GM19463 (cell line): ENCODE measurements around the gene PCIF1.

ENCODE experiments used
- ATAC-seq: cut with Tn5 transposase; IDR thresholded peaks from one replicate; pipeline ENCODE4 v1.9.1; 2021; ENCODE audit warnings: mild to moderate bottlenecking, moderate library complexity; ENCODE audit not compliant: unreplicated experiment

PCIF1 gene

GRCh38 chr20:45964006-45964400, 29.5 kb downstream of the PCIF1 start:
- ATAC-seq = no peak

- ATAC-seq = no peak
Observed at GRCh38 chr20:45965169-45966002, 30.9 kb downstream of the PCIF1 start.

- ATAC-seq = no peak
Observed at GRCh38 chr20:45967551-45968080, 33.1 kb downstream of the PCIF1 start.

DNA sequence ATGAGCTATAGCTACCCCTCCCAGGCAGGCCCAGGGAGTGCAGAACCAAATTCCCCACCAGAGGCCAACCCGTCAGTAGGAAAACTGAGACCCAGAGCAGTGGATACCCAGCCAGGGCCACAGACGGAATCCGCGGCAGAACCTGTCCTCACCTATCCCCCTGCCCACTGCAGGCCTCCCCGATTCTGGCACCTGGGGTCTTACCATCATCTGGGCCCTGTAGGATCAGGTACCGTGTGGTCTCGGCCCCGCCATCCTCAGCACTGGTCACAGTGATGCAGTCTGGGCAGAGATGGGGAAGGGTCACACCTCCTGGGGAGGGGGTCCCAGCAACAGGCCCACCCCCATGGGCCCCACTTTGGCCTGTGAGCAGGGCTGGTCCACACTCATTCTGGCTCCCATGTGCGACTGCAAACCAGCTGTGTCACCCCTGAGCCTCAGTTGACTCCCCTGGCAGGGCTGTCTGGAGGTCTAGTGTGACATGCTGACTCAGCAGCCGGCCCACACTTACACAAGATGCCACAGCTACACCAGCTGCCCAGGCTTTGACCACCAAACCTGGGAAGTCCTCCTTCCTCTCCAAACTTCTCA, 33.7 kb downstream of the PCIF1 start:
- no peak for ATAC-seq

DNA sequence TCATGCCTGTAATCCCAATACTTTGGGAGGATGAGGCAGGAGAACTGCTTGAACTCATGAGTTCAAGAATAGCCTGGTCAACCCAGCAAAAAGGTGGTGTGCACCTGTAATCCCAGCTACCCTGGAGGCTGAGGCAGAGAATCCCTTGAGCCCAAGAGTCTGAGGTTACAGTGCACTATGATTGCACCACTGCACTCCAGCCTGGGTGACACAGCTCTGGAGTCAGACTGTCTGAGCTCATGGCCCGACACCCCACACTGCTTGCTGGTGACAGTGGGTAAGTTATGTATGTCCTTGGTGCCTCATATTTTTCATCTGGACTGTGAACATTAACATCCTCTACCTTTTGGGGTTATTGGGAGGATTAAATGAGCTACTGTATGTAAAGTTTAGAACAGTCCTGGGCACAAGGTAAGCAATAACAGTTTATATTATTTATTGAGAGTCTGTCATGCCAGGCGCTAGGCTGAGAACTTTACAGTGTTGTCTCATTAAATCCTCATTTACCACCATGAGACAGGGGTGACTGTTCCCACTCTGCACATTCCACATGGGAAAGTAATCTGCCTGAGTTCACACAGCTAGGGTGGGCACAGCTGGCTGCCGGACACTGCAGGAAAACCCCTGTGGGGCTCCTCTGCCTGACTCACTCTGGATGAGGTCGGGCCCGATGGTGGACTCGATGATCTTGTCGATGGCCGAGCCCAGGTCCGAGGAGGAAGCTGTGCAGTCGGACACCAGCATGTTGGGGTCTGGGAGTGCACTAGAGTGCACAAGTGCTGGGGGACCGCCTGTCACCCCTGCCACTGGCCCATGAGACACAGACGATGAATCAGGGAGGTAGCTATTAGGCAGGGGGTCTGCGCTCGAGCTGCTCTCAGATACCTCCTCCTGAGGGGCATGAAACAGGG, 34.6 kb downstream of the PCIF1 start:
- ATAC-seq = no peak

DNA sequence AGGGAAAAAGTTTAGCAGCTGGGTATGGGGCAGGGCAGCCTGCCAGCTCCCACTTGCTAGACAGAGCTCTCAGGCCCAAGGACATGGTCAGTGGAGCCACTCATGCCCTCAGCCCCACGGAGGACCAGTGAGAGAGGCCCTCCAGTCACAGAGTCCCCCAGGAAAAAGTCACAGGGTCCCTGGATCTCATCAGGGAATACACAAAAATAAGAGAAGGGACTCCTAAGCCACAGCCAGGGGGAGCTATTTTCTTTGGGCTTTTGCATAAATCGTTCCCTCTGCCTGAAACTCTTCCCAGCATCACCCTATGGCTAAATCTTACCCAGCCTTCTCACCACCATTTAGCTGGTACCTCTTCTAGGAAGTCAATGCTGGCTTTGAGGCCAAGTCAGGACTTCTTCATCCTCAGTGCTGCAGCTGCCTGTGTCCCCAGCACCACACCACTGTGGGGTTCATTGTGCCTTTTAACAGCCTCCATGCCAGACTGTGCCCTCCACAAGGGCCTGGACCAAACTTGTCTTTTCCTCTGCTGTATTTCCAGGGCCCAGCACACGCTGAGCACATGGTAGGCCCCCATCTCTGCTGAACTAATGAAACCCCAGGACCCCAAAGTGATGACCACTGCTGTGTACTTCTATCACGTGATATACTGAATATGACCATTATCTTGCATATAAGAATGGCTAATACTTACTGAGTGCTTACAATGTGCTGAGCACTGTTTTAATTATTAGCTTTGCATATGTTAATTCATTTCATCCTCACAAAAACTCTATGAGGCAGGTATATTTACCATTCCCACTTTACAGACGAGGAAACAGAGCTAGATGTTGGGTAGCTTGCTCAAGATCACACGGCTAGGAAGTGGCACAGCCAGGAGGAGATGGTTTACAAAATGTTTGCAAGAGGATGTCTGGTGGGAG, 35.5 kb downstream of the PCIF1 start:
- no peak for ATAC-seq

- ATAC-seq = peak; percentile 2
Observed at GRCh38 chr20:45970646-45971424, 36.4 kb downstream of the PCIF1 start.

- ATAC-seq = peak; percentile 24
Observed at GRCh38 chr20:45971425-45971674, 36.9 kb downstream of the PCIF1 start.

DNA sequence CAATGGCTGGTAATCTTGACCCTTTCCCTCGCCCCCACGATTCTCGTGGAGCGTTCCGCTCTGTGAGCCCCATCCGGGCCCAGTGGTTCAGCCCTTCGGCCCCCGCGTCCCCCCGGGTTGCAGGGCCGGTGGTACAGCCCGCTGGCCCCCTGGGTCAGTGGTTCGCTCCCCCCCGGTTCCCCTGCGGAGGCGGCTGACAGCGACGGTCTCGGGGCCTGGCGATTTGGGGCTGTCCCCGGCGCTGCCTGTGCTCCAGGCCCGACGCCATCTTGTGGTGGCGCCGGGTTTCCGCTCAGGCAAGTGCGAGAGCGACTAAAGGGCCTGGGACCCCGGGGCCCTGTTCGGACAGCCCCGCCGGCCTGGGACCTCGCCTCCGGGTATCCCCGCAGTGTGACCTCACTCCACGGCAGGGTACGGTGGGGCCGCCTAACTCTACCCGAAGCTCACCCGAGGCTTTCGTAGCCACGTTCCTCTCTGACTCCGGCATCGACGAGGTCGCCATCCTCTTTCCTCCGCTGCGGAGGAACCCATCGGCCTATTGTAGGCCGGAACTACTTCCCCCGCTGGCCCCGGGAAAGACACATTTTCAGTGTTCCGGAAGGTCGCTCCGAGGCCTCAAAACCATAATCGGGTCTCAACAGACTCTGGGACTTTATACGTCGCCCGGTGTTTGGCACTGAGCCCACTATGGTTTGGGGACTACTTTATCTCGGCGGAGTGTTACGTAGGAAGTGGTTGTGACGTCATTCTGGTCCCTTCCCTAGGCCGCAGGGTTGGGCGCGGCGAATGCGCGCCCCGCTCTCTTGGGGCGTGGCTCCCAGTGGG, 37.4 kb downstream of the PCIF1 start, which contains the start of gene ZNF335:
TSS of gene ZNF335 (minus strand) at position 529 of the 825 bp plus-strand sequence. CDS start 793 bp downstream, outside the sequence.
- ATAC-seq = peak; percentile 83

- no peak for ATAC-seq
Observed at GRCh38 chr20:45972500-45973183, 38.2 kb downstream of the PCIF1 start.

GRCh38 chr20:45974896-45975565, 40.5 kb downstream of the PCIF1 start:
- no peak for ATAC-seq

DNA sequence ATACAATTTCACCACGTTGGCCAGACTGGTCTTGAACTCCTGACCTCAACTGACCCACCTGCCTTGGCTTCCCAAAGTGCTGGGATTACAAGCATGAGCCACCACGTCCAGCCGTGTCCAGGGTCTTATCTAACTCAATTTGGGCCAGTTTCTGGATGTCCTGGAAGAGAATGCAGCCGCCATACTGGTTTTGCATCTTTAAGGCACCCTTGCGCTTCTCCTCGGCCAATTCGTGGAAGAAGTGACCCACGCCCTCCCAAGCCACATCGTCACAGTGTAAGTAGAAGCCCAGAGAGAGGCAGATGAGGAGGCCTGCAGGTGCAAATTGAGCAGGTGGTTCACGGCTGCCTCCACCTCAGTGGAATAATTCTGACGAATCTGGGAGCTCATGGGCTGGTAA, 41.2 kb downstream of the PCIF1 start:
- no peak for ATAC-seq

GRCh38 chr20:45976086-45976485, 41.6 kb downstream of the PCIF1 start:
- ATAC-seq = no peak

GRCh38 chr20:45981261-45981660, 46.8 kb downstream of the PCIF1 start:
- no peak for ATAC-seq

DNA sequence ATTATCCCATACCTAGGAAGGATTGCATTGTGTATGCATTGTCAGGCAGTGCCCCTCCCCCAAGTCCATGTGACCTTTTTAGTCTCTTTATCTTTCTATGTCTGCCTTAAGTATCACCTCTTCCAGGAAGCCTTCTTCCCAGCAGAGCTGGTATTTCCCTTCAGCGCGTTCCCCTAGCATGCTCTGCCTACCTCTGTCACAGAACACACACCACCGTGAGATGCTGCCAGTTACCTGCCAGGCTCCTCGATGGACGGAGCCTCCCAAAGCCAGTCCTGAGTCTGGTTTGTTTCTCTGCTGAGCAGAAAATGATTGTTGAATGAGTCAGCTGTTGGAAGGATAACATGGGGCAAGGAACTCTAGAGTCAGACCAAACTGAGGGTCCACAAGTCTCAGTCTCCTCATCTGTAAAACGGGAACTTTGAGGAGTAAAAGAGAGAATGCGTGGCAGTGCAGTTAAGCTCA, 48.8 kb downstream of the PCIF1 start:
- ATAC-seq = no peak

- ATAC-seq = no peak
Observed at GRCh38 chr20:45985573-45985972, 51.1 kb downstream of the PCIF1 start.

DNA sequence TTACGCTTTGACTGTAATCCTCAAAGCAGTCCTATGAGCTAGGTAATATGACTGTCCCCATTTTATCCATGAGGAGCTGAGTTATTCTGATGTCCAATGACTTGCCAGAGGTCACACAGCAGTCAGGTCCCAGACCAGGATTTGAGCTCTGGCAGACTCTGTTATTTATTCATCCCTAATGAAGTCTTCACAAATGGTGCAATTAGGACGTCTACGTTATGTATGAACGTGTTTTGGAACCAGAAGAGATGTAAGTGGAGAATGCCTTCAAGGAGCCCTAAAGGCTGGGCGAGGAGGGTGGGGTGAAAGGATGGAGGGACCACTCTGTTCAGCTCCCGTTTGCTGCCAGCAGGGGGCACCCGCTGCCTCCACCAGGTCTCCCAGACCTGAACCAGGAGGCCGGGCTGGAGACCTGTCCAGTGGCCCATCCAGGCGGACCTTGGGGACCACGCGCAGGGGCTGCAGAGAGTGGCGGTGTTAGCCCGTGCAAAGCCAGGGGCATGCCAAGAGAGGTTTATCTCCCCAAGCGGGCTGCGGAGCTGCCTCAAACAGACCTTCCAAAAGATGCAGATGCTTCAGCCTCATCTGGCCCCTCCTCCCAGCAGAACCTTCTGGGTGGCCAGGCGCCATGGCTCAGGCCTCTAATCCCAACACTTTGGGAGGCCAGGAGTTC, 52.8 kb downstream of the PCIF1 start:
- ATAC-seq = no peak
